GM18867 (cell line): ENCODE data around the gene TSPEAR.
"Not testable (repeated sequence)": the region's sequence is repeated elsewhere in the genome, so short reads cannot be mapped to it uniquely, and the experiment has no call there.

Source experiments
- ATAC-seq: cut with Tn5 transposase; IDR thresholded peaks from one replicate; pipeline ENCODE4 v1.9.1; 2021; ENCODE audit warnings: mild to moderate bottlenecking, moderate library complexity; ENCODE audit not compliant: unreplicated experiment

Gene TSPEAR

DNA sequence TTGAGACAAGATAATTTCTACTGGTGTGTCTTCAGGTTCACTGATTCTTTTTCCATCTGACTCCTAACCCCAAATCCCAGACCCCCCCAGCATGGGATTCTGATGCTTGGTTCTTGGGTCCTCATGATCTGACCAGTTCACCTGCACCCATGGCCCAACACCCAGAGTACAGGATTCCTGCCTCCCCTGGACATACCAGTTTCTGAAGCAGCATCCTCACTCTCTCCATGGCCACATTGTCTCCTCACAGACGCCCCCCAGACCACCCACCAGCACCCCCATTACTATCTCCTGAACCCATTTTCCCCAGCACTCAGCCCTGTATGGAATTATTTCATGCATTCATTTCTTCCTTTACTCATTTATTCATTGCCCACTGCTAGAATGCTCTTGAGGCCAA is 54.5 kb downstream of the TSPEAR start:
- ATAC-seq: no peak

DNA sequence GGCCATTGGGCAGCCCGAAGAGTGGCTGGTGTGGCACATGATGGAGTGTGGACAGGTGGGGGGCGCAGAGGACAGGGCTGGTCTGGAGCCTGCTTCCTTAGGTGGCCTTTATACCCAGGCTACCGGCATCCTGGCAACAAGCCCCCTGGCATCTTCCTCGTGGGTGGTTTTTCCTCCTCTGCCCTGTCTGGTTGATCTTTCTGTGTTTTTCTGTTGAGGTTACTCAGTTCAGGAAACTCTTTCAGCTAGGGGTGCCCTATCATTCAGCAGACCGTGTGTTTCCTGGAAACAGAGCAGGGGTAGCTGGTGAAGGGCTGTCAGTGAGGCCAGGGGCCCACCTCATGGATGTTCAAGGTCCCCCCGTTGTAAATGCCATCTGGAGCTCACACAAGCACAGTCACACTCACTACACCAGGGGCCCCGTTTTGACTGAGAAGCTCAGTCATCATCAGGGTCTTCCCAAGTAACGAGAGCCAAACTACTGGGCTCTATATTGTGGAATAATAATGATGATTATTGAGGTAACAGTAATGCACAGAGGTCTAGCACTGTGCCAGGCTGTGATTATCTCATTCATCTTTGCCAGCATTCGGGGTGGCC is 56.7 kb downstream of the TSPEAR start, which contains the start of gene KRTAP12-4:
TSS of gene KRTAP12-4 (minus strand) at position 84 of the 600 bp plus-strand sequence. CDS start at position 39, 45 bp downstream.
- ATAC-seq: no peak

DNA sequence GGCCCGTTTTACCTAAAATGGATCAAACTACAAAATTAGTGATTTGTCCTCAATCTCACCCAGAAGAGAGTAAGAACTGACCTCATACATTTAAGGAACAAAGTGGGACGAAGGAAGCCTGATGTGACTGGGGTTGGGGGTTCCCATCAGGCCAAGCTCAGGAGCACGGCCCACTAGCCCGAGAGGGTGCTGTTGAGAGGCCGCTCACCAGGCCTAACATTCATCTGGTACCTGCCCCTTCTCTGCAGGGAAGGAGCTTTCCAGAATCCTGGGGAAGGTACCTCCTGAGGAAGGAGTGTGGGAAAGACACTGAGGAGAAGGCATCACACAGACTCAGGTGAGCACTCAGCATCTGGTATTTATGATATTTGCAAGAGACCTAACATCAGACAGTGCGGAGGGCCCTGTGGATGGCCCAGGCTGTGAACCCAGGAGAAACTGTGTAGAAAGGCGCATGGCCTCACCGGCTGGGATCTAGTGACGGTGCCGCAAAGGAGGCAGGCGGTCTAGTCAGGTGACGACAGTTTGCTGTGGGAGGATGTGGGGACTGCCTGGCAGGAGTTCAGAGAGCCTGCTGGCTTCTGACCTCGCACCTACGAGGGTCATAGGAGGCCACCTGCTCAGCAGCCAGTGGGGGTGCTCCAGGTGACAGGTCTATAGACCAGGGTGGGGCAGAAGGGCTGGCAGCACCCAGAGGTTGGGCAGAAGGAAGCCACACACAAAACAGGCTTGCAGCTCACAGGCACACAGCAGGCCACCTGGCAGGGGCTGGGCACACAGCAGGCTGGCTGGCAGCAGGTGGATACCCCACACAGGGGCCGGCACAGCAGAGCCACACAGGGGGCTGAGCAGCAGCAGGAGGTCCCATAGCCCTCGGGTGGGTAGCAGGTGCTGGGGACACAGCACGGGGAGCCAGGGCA is 57.5 kb downstream of the TSPEAR start:
- ATAC-seq: no peak

GRCh38 chr21:44653123-44653522 is 58.2 kb downstream of the TSPEAR start:
- ATAC-seq: no peak

DNA sequence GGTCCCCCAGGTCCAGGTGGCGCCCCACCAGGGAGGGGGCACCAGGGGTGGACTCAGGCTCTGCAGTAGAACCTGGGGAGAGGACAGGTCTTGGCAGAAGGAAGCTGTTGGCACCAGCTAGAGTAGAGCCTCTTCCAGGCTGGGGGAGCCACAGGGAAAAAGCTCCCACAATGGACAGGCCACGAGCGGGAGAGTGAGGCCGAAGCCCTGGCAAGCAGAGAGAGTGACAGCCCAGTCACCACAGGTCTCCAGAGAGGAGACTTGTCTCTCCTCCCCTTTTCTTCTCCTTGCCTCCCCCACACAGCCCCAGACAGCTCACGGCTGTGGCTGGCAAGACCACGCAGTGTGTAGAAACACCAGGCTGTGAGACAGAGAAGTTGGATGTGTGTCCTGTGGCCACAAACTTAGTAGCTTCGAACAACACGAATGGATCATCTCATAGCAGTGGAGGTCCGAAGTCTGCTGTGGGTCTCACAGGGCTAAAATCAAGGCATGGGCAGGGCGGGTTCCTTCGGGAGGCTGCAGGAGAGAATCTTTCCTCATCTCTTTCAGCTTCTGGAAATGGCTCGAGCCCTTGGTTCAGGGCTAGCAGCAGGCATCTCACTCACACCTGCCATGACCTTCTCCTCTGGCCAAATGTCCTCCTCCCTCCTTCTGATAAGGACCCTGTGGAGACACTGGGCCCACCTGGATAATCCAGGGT is 60.2 kb downstream of the TSPEAR start:
- no peak for ATAC-seq

DNA sequence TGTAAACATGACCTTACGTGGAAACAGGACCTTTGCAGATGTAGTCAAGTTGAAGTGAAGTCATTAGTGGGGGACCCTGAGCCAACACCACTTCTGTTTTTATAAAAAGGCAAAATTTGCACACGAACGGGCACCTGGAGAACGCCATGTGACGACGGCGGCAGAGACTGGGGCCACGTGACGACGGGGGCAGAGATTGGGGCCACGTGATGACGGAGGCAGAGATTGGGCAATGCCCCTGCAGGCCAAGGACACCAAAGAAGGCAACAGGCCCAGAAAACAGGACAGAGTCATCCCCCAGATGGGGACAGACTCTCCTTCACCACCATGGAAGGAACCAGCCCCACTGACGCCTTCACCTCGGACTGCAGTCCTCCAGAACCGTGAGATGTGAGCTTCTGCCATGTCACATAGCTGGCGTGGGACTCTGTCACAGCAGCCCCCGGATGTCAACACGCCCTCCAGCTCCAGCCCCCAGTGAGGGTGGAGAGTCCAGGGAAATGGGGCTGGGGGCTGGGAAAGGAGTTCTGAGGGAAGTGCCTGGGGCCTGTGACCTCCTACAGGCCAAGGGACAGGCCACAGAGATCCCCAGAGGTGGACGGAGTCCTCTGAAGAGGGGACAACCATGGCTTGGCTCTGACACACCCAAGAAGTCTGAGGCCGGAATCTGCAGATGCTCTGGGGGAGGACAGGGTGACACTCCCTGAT is 61.0 kb downstream of the TSPEAR start:
- no peak for ATAC-seq

GRCh38 chr21:44649521-44650100 is 61.8 kb downstream of the TSPEAR start:
- no peak for ATAC-seq

- ATAC-seq: no peak
Measured at GRCh38 chr21:44648557-44649311, 62.6 kb downstream of the TSPEAR start.

- ATAC-seq: no peak
Measured at GRCh38 chr21:44647222-44647552, 64.2 kb downstream of the TSPEAR start.

DNA sequence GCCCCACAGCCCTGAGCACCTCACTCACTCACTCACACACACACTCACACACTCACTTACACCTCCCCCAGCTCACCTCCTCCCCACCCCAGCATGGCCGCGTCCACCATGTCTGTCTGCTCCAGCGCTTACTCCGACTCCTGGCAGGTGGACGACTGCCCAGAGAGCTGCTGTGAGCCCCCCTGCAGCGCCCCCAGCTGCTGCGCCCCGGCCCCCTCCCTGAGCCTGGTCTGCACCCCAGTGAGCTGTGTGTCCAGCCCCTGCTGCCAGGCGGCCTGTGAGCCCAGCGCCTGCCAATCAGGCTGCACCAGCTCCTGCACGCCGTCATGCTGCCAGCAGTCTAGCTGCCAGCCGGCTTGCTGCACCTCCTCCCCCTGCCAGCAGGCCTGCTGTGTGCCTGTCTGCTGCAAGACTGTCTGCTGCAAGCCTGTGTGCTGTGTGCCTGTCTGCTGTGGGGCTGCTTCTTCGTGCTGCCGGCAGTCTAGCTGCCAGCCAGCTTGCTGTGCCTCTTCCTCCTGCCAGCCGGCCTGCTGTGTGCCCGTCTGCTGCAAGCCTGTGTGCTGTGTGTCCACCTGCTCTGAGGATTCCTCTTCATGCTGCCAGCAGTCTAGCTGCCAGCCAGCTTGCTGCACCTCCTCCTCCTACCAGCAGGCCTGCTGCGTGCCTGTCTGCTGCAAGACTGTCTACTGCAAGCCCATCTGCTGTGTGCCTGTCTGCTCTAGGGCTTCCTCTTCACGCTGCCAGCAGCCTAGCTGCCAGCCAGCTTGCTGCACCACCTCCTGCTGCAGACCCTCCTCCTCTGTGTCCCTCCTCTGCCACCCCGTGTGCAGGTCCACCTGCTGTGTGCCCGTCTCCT is 64.8 kb downstream of the TSPEAR start, which contains the start of gene KRTAP10-11:
TSS of gene KRTAP10-11 (plus strand) at position 49 of the 856 bp plus-strand sequence. CDS start at position 94, 45 bp downstream.
- not testable (repeated sequence) for ATAC-seq

DNA sequence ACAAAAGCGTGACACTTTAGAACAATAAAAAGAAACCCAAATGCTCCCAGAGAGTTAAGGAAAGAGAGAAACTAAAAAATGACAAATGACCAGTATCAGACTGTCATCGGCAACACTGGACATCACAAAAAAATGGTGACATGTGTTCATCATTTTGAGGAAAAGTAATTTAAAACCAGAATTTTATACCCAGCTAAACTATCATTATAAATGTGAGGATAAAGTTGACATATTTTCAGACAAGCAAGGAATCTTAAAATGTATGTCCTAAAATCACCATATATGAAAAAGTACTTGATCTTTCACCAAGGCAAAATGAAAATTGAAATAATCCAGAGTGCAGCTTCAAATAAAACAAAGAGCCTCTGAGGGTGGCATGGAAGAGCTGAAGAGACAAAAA is 66.5 kb downstream of the TSPEAR start:
- no peak for ATAC-seq

- ATAC-seq: no peak
Measured at GRCh38 chr21:44643741-44644310, 67.5 kb downstream of the TSPEAR start.

- no peak for ATAC-seq
Measured at GRCh38 chr21:44640761-44641160, 70.6 kb downstream of the TSPEAR start.

- no peak for ATAC-seq
Measured at GRCh38 chr21:44639331-44639655, 72.1 kb downstream of the TSPEAR start.

GRCh38 chr21:44638506-44639330 is 72.7 kb downstream of the TSPEAR start:
- not testable (repeated sequence) for ATAC-seq

DNA sequence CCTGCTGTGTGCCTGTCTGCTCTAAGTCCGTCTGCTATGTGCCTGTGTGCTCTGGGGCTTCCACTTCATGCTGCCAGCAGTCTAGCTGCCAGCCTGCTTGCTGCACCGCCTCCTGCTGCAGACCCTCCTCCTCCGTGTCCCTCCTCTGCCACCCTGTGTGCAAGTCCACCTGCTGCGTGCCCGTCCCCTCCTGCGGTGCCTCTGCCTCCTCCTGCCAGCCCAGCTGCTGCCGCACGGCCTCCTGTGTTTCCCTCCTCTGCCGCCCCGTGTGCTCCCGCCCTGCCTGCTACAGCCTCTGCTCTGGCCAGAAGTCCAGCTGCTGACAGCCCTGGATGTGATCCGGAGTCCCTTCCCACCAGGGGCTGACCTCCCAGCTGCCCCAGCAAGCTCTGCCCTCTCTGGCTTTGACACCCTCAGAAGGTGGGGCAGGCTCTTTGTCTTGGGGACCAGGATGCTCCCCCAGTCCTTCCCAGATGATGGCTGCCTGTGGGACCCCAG is 73.5 kb downstream of the TSPEAR start:
- ATAC-seq: not testable (repeated sequence)

GRCh38 chr21:44637018-44637850 is 74.1 kb downstream of the TSPEAR start, which contains the start of gene KRTAP10-10:
Gene KRTAP10-10, plus strand, starts transcription at chr21:44637356. Its CDS starts 62 bp downstream, at chr21:44637418.
- ATAC-seq: no peak
